Astrocyte (in vitro differentiated cells and primary cell): Measurements from ENCODE around the gene CELF2. TPM values are rescaled to one million over a fixed set of nuclear protein-coding genes. Genes with fewer than 3 reads are reported as not detected.

Experiments used
- DNase-seq: peaks from one replicate; pipeline ENCODE4 v3.0.0-alpha.2; 2010; ENCODE audit warnings: low read depth
- FAIRE-seq: peaks from 2 replicates; lab custom pipeline; 2011; peaks lifted over from hg19 to GRCh38; lab: Jason Lieb, UNC
- H2AFZ ChIP-seq: 2 replicates; pipeline ENCODE4 v1.6.0; 2012; ENCODE audit warnings: low read depth, low read length, inconsistent platforms
- H3K27ac ChIP-seq: 2 replicates; pipeline ENCODE4 v1.5.1; 2011; ENCODE audit warnings: low read depth, low read length, inconsistent platforms
- H3K27me3 ChIP-seq: 2 replicates; pipeline ENCODE4 v1.6.0; 2011; ENCODE audit warnings: low read length, inconsistent platforms; ENCODE audit not compliant: insufficient read depth
- H3K36me3 ChIP-seq: 2 replicates; pipeline ENCODE4 v1.5.1; 2011; ENCODE audit warnings: low read length, inconsistent platforms; ENCODE audit not compliant: insufficient read depth
- H3K4me1 ChIP-seq: 2 replicates; pipeline ENCODE4 v1.5.1; 2011; ENCODE audit warnings: low read length, inconsistent platforms; ENCODE audit not compliant: insufficient read depth
- H3K4me2 ChIP-seq: 2 replicates; pipeline ENCODE4 v1.6.0; 2012; ENCODE audit warnings: low read length, inconsistent platforms
- H3K4me3 ChIP-seq: 2 replicates; pipeline ENCODE4 v1.5.1; 2011; ENCODE audit warnings: low read depth, mild to moderate bottlenecking, low read length, inconsistent platforms; ENCODE audit not compliant: insufficient read depth
- H3K79me2 ChIP-seq: 2 replicates; pipeline ENCODE4 v1.6.0; 2012; ENCODE audit warnings: mild to moderate bottlenecking, low read length, inconsistent platforms; ENCODE audit not compliant: insufficient read depth
- H3K9ac ChIP-seq: 2 replicates; pipeline ENCODE4 v1.6.0; 2012; ENCODE audit warnings: mild to moderate bottlenecking, low read length, inconsistent platforms
- H3K9me3 ChIP-seq: 2 replicates; pipeline ENCODE4 v1.5.1; 2012; ENCODE audit warnings: low read depth, mild to moderate bottlenecking, low read length, inconsistent platforms; ENCODE audit not compliant: insufficient read depth
- H4K20me1 ChIP-seq: 2 replicates; pipeline ENCODE4 v1.6.0; 2012; ENCODE audit warnings: low read length, inconsistent platforms; ENCODE audit not compliant: insufficient read depth
- H3K27ac Mint-ChIP-seq: one replicate; pipeline ENCODE4 v1.8.0; 2021; ENCODE audit warnings: mild to moderate bottlenecking, mixed read lengths; ENCODE audit not compliant: unreplicated experiment
- H3K27me3 Mint-ChIP-seq: one replicate; pipeline ENCODE4 v1.8.0; 2021; ENCODE audit warnings: low read depth, mixed read lengths; ENCODE audit not compliant: unreplicated experiment
- H3K36me3 Mint-ChIP-seq: one replicate; pipeline ENCODE4 v1.8.0; 2021; ENCODE audit warnings: low read depth, mixed read lengths; ENCODE audit not compliant: unreplicated experiment
- H3K4me1 Mint-ChIP-seq: one replicate; pipeline ENCODE4 v1.8.0; 2021; ENCODE audit warnings: low read depth, mixed read lengths; ENCODE audit not compliant: unreplicated experiment
- H3K4me3 Mint-ChIP-seq: one replicate; pipeline ENCODE4 v1.8.0; 2021; ENCODE audit warnings: mild to moderate bottlenecking, moderate library complexity, mixed read lengths; ENCODE audit not compliant: unreplicated experiment
- H3K9me3 Mint-ChIP-seq: one replicate; pipeline ENCODE4 v1.8.0; 2021; ENCODE audit warnings: mild to moderate bottlenecking, mixed read lengths; ENCODE audit not compliant: unreplicated experiment
- EZH2 ChIP-seq: IDR thresholded peaks from 2 replicates; pipeline ENCODE4 v1.6.1; 2012; ENCODE audit warnings: mild to moderate bottlenecking, low read length, inconsistent platforms; ENCODE audit not compliant: insufficient read depth
- total RNA-seq: library from RNA; stranded (reverse); gene quantifications from 2 replicates; pipeline ENCODE4 v1.2.1, GENCODE V29; 2021
- TF ChIP-seq, protein P1 (sequence below): IDR thresholded peaks from 2 replicates; pipeline ENCODE4 v1.5.1; 2011; ENCODE audit warnings: low read depth, mild to moderate bottlenecking, inconsistent platforms, low read length, moderate library complexity; ENCODE audit not compliant: insufficient read depth

Gene CELF2
- total RNA-seq, 1 donor from 2014 or later = 76.1 TPM

GRCh38 chr10:11240641-11241040 lies 223.0 kb downstream of the CELF2 start:
- no peak for FAIRE-seq
- H3K36me3 Mint-ChIP-seq = no peaks in the 10 kb centered on the region
- TF ChIP-seq, protein P1, sequence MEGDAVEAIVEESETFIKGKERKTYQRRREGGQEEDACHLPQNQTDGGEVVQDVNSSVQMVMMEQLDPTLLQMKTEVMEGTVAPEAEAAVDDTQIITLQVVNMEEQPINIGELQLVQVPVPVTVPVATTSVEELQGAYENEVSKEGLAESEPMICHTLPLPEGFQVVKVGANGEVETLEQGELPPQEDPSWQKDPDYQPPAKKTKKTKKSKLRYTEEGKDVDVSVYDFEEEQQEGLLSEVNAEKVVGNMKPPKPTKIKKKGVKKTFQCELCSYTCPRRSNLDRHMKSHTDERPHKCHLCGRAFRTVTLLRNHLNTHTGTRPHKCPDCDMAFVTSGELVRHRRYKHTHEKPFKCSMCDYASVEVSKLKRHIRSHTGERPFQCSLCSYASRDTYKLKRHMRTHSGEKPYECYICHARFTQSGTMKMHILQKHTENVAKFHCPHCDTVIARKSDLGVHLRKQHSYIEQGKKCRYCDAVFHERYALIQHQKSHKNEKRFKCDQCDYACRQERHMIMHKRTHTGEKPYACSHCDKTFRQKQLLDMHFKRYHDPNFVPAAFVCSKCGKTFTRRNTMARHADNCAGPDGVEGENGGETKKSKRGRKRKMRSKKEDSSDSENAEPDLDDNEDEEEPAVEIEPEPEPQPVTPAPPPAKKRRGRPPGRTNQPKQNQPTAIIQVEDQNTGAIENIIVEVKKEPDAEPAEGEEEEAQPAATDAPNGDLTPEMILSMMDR = no peak
- TF ChIP-seq EZH2 = no peak
- no peak overlapping the region for H3K4me2 ChIP-seq
- no peak overlapping the region for H3K27ac Mint-ChIP-seq
- no peak overlapping the region for H3K9ac ChIP-seq
- no peak overlapping the region for H2AFZ ChIP-seq
- no peak for DNase-seq
- peaks cover 16% of the 10 kb centered on the region for H3K4me1 Mint-ChIP-seq
- H4K20me1 ChIP-seq = no peaks in the 10 kb centered on the region
- no peaks in the 10 kb centered on the region for H3K9me3 ChIP-seq
- no peak overlapping the region for H3K27ac ChIP-seq
- H3K4me1 ChIP-seq = peaks cover 7% of the 10 kb centered on the region
- no peak overlapping the region for H3K4me3 ChIP-seq
- H3K27me3 Mint-ChIP-seq = no peaks in the 10 kb centered on the region
- H3K27me3 ChIP-seq = no peaks in the 10 kb centered on the region
- H3K4me3 Mint-ChIP-seq = no peak overlapping the region
- H3K79me2 ChIP-seq = no peaks in the 10 kb centered on the region
- no peaks in the 10 kb centered on the region for H3K9me3 Mint-ChIP-seq
- H3K36me3 ChIP-seq = no peaks in the 10 kb centered on the region

DNA sequence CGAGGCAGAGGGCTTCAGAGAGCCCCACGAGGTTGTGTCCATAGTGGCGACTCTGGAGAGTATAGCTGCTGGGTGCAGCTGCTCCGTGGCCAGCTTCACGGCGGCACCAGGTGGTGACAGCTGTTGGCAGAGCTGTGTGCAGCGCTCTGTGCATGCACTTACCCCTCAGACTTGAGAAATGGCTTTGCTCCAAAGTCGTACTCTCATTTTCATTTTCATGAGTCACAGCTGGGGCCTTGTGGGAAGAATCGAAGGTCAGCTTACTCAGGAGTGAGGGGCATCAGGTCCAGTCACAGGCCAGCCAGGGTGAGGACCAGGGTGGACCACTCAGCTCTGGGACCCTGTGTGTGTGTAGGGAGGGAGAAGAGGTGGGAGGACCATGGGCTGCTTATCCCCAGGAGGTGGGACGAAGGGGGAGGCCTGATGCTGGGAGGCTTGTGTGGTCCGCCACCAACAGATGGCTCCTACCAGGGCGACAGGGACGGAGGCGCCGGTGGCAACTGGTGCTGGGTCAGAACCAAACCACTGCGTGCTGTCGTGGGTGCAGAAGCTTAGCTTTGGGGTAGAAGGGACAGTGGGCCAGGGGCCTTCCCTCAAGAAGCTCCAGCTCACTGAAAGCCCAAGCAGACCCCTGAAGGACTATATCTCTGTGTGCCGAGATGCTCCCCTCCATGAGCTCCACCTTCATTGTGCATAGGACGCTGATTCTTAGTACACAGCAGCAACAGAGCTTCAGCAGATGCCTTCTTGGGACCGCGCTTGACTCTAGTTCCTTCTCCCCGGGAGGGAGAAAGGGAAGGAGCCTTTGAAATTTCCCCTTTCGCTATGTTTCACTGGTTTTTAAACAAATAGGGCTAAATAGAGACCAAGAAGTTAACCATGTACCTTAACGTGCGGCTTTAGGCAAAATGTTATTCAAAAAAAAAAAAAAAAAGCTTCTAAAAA lies 225.0 kb downstream of the CELF2 start:
- H3K9me3 Mint-ChIP-seq = no peaks in the 10 kb centered on the region
- no peak overlapping the region for H2AFZ ChIP-seq

More for the DNA sequence above, 225.0 kb downstream of the CELF2 start:
- peak overlapping the region; percentile 37 for H3K27ac Mint-ChIP-seq
- H3K36me3 Mint-ChIP-seq = peaks cover 2% of the 10 kb centered on the region
- Histone ChIP-seq H3K9ac (no peak overlapping the region), H3K4me2 (peak overlapping the region; percentile 40), H3K4me1 (peaks cover 7% of the 10 kb centered on the region), H3K9me3 (no peaks in the 10 kb centered on the region), H3K27ac (peak overlapping the region; percentile 25), H3K79me2 (no peaks in the 10 kb centered on the region), H3K4me3 (no peak overlapping the region), H4K20me1 (no peaks in the 10 kb centered on the region), H3K27me3 (no peaks in the 10 kb centered on the region), H3K36me3 (no peaks in the 10 kb centered on the region)
- no peak overlapping the region for H3K4me3 Mint-ChIP-seq
- H3K4me1 Mint-ChIP-seq = peaks cover 12% of the 10 kb centered on the region
- no peaks in the 10 kb centered on the region for H3K27me3 Mint-ChIP-seq
- DNase-seq = peak; percentile 52
- no peak for FAIRE-seq
- no peak for TF ChIP-seq EZH2
- TF ChIP-seq, protein P1 = no peak
